LNCaP clone FGC (cell line): ENCODE results near the gene MAMDC2.

ENCODE experiments used
- DNase-seq: peaks from one replicate; pipeline ENCODE4 v3.0.0-alpha.2; 2011; ENCODE audit warnings: low read depth
- H3K4me3 ChIP-seq: 2 replicates; pipeline ENCODE4 v1.5.1; 2011; ENCODE audit warnings: mild to moderate bottlenecking, low read depth, low read length, control low read depth
- TF ChIP-seq, protein P1 (sequence below): IDR thresholded peaks from 2 replicates; pipeline ENCODE4 v1.5.1; 2012; ENCODE audit warnings: mild to moderate bottlenecking; ENCODE audit not compliant: control insufficient read depth, insufficient read depth; ENCODE audit errors: extremely low read depth

Gene MAMDC2

DNA sequence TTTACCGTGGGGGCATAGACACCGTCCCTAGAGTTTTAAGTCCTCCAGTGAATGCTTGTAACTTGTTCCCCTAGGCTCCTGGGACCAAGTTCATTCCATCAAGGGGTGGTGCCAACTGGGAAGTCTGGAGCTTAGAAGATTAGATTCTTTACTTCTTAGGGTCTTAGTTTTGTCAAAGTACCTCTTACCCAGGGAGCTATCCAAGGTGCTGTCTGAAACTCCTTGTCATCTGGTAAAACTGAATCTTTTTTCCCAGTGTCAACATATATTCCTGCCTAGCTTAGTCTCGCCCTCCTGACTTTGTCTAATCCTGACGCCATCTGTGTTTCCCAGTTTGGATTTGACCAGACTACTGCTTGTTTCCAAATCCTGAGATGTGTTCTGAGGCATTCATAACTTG lies 41.6 kb downstream of the MAMDC2 start:
- no peak for DNase-seq
- TF ChIP-seq, protein P1, sequence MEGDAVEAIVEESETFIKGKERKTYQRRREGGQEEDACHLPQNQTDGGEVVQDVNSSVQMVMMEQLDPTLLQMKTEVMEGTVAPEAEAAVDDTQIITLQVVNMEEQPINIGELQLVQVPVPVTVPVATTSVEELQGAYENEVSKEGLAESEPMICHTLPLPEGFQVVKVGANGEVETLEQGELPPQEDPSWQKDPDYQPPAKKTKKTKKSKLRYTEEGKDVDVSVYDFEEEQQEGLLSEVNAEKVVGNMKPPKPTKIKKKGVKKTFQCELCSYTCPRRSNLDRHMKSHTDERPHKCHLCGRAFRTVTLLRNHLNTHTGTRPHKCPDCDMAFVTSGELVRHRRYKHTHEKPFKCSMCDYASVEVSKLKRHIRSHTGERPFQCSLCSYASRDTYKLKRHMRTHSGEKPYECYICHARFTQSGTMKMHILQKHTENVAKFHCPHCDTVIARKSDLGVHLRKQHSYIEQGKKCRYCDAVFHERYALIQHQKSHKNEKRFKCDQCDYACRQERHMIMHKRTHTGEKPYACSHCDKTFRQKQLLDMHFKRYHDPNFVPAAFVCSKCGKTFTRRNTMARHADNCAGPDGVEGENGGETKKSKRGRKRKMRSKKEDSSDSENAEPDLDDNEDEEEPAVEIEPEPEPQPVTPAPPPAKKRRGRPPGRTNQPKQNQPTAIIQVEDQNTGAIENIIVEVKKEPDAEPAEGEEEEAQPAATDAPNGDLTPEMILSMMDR, result no peak
- H3K4me3 ChIP-seq, result no peak overlapping the region

DNA sequence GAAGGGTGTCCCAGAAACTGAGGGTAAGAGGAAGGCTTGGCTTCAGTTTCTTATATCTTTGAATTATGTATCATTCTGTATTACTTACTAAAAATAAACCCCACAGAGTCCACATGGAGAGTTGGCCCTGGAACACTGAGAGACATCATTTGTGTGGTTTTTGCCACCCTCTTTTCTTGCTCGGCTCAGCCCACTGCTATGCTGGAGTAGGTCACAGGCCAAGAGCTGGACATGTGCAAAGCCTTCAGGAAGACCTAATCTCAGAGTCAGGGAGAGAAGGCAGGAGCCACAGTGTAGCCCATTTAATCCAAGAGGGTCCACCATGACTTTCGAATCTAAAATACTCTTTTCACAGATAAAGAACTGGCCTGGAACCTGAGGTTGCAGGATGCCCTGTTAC lies 47.5 kb downstream of the MAMDC2 start:
- DNase-seq, result no peak
- H3K4me3 ChIP-seq, result no peak overlapping the region
- TF ChIP-seq, protein P1, result no peak

DNA sequence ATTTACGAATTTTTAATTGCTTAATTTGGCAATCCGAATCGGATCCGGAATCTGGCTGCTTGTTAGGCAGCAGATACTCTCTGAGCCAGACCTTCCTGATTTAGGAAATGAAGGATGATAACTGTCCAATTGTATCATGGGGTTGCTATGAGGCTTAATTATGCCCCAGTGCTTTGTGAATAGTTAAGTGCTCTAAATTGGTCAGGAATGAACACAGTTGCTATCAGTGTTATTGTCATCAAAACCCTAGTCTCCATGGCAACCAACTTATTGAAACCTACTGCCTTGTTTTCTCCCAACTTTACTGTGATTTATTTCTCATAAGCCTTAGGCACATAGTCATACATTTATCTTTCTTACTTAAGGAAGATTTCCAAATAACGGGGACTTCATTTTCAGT lies 47.9 kb downstream of the MAMDC2 start:
- no peak for DNase-seq
- TF ChIP-seq, protein P1, result no peak

DNA sequence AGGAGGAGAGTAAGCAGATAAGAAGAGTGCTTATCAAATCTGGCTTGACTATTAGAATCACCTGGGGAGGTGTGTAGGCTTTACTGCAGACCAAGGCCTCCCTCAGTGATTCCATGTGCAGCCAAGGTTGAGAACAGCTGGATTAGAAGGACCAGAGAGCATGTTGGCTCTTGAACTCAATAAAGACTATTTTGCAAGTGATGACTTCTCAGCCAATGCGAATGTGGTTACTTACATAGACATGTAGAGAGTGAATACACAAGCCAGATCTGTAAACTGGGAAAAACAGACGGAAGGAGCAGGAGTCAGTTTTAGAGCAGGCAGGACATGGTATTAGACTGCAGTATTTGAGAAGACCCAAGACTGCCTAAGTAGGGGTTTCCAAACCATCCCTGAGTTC lies 48.5 kb downstream of the MAMDC2 start:
- no peak overlapping the region for H3K4me3 ChIP-seq
- TF ChIP-seq, protein P1, result no peak
- DNase-seq, result no peak

More for the DNA sequence above, 47.9 kb downstream of the MAMDC2 start:
- H3K4me3 ChIP-seq, result no peak overlapping the region

DNA sequence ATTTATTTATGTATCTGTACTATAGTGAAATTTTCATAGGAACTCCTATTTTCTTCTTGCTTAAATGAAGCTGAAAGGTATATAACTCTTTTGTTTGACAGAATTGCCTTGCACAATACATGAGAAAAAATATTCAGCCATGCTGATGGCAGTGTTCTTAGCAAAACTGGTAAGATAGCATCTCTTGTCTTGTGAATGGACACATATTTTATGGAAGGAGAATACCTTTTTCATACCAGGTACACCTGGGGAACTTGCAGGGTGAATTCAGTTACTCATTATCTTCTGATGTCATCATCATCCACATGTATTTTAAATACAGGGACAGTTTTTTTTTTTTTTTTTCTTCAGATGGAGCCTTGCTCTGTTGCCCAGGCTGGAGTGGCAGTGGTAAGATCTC lies 49.4 kb downstream of the MAMDC2 start:
- TF ChIP-seq, protein P1, result no peak
- DNase-seq, result no peak
- H3K4me3 ChIP-seq, result no peak overlapping the region

DNA sequence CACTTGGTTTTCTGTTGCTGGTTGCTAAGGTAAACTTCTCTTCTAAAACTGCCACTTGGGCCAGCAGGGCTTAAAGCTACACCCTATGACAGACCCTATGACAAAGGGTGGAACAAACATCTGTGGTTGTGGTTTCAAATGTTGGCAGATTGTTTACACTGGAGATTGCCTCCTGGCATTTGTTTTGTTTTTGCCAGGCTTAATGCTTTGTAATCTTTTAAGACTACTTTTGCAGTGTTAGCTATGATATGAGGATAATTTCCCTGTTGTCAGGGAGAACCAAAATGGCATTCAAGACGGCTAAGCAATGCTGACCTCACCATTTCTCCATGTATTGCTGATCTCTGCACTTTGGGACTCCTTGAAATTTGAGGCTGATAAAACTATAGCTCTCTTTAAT lies 50.3 kb downstream of the MAMDC2 start:
- DNase-seq, result no peak
- TF ChIP-seq, protein P1, result no peak
- H3K4me3 ChIP-seq, result no peak overlapping the region

DNA sequence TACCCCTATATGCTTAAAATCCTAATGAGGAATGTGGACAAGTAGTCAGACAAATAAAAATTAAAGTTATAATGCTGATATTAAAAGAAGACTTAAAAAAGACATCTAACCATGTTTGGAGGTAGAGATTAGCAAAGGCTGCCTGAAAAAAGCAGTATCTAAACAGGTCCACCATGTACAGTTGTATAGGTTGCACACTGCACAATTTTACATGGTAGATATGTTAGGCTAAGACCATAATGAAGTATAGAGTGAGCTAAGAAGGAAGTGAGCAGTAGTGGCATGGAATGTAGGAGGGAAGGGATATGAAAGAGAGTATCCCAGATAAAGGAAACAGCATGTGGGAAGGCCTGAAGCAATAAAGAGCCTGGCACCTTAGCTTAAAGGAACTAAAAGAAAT lies 51.1 kb downstream of the MAMDC2 start:
- TF ChIP-seq, protein P1, result no peak
- no peak for DNase-seq
- H3K4me3 ChIP-seq, result no peak overlapping the region
